Omental fat pad (tissue), 4 donors: Measurements from ENCODE around the gene CD300A. TPM values are rescaled to one million over a fixed set of nuclear protein-coding genes. Genes with fewer than 3 reads are reported as not detected.

Source experiments
- ATAC-seq: fragments of 150-250 bp; one replicate; pipeline ENCODE4 v1.9.1; 2016; ENCODE audit warnings: mild to moderate bottlenecking, moderate library complexity; ENCODE audit not compliant: low FRiP score
- DNase-seq: peaks from one replicate; pipeline ENCODE4 v3.0.0-alpha.2; 2019; ENCODE audit warnings: low spot score
- total RNA-seq, 4 donors: library from RNA; depleted of rRNA; stranded (reverse); fragments of >200 nt; gene quantifications; one replicate each; pipeline ENCODE4 v1.1.0, GENCODE V29; 2016
- TF ChIP-seq, protein P1 (sequence below), 3 donors: fragments of 450-650 bp; IDR thresholded peaks; one replicate each; pipeline ENCODE4 v1.5.1; 2016 to 2017; ENCODE audit warnings: antibody characterized with exemption in 3 of 3, mild to moderate bottlenecking in 3 of 3, moderate library complexity in 2 of 3

CD300A gene
- total RNA-seq, 4 donors from 2014 or later = 4.8 to 24.6 (median 16.6) TPM

DNA sequence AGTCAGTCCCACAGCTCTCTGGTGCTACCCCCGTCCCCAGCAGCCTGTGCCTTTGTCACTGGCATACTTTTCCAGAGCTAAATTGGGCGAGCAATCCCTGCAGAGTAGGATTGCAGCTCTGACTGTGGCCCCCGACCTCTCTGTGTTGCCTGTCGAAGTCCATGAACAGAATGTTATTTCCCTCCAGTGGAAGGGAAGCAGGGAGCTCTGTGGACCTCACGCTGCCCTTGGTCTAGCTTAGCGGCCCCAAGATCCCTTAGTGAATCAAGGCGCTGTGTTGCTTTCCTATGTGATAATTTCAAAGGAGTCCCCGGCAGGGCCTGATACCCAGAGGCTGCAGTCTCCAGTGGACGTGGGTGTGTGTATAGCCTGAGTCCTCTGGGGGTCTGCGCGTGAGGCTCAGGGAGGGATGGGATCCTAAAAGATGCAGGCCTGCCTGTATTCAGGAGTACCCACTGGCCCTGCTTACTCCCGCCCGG is 15.5 kb upstream of the CD300A start:
- ATAC-seq (no peak), DNase-seq (no peak)
- TF ChIP-seq, protein P1, sequence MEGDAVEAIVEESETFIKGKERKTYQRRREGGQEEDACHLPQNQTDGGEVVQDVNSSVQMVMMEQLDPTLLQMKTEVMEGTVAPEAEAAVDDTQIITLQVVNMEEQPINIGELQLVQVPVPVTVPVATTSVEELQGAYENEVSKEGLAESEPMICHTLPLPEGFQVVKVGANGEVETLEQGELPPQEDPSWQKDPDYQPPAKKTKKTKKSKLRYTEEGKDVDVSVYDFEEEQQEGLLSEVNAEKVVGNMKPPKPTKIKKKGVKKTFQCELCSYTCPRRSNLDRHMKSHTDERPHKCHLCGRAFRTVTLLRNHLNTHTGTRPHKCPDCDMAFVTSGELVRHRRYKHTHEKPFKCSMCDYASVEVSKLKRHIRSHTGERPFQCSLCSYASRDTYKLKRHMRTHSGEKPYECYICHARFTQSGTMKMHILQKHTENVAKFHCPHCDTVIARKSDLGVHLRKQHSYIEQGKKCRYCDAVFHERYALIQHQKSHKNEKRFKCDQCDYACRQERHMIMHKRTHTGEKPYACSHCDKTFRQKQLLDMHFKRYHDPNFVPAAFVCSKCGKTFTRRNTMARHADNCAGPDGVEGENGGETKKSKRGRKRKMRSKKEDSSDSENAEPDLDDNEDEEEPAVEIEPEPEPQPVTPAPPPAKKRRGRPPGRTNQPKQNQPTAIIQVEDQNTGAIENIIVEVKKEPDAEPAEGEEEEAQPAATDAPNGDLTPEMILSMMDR (IDR thresholded peaks at IDR 0.05) = no peak

DNA sequence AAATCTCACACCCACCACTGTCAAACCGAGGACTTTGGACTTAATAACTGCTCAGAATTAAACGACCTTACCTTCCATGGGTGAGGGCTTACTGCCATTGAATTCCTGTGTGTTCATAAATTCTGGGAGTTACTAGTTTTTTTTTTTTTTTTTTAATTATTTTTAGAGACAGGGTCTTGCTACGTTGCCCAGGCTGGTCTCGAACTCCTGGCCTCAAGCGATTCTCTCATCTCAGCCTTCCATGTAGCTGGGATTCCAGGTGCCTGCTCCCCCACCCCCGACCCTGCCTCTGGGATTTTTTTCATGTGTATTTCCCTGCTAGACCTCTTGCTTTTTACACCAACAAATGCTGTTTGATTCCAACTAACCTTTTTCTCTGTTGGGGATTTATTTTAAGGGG is 14.9 kb upstream of the CD300A start:
- ATAC-seq (no peak), DNase-seq (no peak)
- TF ChIP-seq, protein P1 (IDR thresholded peaks at IDR 0.05) = no peak

DNA sequence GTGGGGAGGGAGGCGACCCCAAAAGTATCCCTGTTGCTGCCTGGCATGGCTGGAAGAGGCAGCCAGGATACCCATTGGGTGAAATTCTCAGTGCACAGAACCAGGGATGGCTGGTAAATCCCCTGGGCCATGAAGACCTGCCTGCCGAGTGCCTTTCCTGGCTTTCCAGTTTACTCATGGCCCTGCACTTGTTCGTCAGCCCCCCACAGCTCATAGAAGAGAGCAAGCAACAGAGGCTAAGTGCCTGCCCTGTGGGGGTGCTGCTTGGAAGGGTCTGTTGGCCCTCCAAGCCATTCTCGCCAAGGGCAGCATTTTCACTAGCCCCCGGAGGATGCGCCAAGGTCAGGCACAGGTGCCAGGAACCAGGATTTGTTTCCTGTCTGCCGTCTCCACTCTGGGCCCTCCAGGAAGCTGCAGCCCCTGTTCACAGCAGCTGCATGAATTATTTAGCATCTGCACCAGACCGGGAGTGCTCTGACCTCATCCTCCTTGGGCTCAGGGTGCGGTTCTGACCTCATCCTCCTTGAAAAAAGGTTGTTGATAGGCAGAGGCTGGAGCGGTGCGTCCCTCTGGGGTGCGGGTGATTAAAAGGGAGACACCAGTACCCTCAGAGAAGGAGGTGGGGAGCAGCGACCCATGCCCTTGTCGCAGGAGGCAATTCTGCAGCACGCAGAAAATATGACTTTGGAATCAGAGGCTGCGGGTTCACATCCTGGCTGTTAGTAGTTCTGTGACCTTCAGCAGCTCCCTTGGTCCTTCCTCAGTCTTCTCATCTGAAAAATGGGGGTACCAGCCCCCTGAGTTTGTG is 14.2 kb upstream of the CD300A start:
- TF ChIP-seq, protein P1 (IDR thresholded peaks at IDR 0.05) = no peak
- ATAC-seq (no peak), DNase-seq (no peak)

DNA sequence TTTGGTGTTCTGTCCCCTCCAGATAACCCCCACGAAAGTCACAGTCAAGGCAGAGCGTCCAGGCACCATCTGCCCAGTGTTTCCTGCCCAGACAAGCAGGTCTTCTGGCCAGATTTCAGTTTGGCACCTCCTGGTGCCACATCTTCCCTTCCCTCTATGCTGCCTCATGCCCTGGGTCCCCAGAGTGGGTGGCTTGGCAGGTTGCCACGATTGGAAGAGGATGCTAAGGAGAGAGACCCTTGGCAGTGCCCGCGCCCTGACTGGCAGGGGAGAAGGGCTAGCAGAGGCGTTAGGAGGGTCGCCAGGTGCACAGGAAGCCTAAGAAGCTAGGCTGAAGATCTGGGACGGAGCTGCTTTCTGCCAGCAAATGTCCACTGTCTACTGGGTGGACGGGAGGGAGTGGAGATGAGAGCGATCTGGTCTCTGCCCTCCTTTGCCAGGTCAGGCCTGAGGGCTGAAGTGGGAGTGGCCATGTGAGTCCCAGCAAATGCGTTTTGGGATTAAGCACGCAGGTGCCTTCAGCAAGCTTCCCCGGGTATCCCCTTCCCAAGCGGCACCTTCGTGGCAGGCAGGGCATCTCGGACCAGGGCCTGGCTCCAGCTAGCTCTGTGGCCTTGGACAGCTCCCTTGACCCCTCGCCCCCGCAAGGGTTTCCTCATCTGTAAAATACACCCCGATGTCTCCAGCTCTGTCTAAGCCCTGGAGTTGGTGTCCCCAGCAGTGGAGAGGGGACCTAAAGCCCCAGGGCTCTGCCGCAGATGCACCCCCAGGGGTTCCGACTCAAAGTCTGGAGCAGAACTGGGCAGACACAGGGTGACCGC is 13.4 kb upstream of the CD300A start:
- TF ChIP-seq, protein P1 (IDR thresholded peaks at IDR 0.05) = no peak
- peak; percentile 2 for ATAC-seq
- DNase-seq = no peak

DNA sequence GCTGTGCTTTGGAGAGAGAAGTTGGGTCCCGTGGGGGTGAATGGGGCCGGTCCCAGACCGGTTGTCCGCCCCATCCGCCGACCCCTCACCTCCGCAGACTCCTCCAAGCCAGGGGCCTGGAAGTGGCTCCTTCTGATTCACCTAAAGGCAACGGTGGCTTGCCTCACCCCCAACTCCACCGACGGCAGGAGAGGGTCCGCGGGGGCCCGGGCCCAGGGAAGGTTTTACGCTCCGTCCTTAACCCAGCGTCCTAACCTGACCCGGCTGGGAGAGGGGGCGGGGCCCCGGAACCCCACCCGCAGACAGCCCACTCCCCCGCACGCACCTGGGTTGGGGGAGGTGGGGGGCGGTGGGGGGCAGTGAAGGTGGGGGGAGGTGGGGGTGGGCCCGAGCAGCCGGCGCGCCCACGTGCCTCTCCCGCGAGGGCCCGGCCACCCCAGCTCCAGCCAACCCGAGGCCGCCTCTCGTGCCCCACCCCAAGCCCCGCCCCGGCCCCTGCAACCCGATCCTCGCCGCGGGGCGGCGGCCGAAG is 12.7 kb upstream of the CD300A start:
- TF ChIP-seq, protein P1 (IDR thresholded peaks at IDR 0.05) = no peak
- DNase-seq = no peak
- peak; percentile 26 for ATAC-seq

DNA sequence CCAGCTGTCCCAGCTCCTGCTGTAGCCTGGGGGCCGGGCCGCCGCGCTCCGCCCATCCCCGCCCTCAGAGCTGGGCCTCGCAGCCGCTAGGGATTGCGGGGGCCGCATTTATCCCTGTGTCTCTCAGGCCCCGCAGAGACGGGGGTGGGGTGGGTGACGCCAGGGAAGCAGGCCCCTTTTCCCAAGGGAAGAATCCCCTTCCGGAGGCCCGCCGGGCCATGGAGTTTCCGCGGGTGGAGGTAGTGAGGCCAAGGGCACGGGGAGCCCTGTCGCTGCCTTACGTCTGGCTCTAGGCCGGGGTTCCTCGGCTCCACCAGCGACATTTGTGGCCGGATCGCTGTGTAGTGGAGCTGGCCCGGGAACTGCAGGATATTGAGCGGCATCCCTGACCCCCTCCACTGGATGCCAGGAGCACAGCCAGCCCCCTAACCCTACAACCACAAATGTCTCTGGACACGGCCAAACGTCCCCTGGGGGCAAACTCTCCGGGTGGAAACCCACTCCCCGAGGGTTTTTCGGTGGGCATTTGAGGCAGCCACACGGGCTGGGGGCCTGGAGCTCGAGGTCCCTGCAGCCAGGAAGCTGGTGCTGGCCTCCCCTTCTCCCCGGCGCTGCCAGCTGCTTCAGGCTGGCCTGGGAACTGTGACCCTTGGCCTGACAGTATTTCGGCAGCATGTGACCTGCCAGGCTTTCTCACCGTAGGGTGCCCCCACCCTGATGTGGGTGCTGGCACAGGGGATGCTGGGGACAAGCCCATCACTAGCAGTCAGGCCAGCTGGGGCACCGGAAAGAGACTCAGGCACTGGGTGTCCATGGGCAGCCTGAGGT is 12.0 kb upstream of the CD300A start:
- ATAC-seq (peak; percentile 92), DNase-seq (peak; percentile 62)
- TF ChIP-seq, protein P1 (IDR thresholded peaks at IDR 0.05) = no peak
